Dermis lymphatic vessel endothelial cell (primary cell): ENCODE results near the gene CIAO2B. TPM values are rescaled to one million over a fixed set of nuclear protein-coding genes. Genes with fewer than 3 reads are reported as not detected.

Experiments used
- total RNA-seq: library from RNA; depleted of rRNA; stranded (reverse); fragments of >200 nt; gene quantifications from 2 replicates; pipeline ENCODE4 v1.2.1, GENCODE V29; 2014

The CIAO2B gene
- total RNA-seq = 126 and 151 TPM in 2 replicates

GRCh38 chr16:66934138-66934838, at the start of gene CIAO2B:
TSS of gene CIAO2B (minus strand) at chr16:66934402. CDS start at chr16:66934364, 38 bp downstream.

DNA sequence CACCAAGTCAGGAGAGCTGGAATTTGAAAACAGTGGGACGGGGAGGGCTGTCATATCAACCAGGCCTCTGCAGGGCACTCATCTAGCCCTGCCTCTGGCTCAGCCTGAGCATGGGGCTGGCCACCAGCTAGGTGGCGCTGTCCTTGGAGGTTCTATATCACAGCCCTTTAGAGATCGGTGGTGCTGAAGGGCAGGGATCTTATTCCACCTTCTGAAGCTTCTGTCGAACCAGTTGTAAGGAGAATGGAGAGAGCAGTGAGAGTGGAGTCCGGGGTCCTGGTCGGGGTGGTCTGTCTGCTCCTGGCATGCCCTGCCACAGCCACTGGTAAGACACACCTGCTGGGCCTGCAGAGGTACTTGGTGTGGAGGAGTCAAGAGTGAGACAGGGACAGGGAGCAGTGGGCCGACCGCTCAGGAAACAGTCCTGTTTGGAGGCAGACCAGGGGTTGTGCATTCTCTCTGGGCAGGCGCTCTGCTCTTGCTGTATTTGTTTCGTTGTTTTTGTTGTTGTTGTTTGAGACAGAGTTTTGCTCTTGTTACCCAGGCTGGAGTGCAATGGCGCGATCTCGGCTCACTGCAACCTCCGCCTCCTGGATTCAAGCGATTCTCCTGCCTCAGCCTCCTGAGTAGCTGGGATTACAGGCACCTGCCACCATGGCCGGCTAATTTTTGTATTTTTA, 27.0 kb upstream of the CIAO2B start, which contains the start of gene CES3:
CES3 (plus strand) TSS at position 202 of the 680 bp plus-strand sequence; CDS start at position 244, 42 bp downstream.

DNA sequence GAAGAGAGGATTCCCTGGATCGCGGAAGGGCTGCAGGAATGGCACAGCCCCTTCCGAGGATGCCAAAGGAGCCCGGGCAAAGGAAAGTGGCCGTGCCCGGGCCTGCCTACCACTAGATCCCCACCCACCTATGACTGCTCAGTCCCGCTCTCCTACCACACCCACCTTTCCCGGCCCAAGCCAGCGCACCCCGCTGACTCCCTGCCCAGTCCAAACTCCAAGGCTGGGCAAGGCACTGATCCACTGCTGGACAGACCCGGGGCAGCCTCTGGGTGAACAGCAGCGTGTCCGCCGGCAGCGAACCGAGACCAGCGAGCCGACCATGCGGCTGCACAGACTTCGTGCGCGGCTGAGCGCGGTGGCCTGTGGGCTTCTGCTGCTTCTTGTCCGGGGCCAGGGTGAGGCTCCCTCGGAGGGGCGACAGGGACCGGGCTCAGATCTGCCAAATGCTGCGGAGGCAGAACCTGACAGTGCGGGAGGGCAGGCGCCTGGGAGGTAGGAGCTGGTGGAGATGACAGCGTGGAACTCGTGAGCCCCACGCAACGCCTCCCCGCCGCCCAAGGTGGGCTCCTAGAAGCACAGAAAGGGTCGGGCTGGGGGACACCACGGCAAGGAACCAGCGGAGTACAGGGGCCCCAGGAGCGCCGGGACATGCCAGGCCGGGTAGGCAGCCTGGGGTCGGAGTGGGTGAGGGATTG, 1.3 kb upstream of the CIAO2B start, which contains the start of gene CES2:
CES2 (plus strand) TSS at position 203 of the 698 bp plus-strand sequence; CDS start at position 323, 120 bp downstream.

GRCh38 chr16:66925322-66925840, 8.8 kb downstream of the CIAO2B start, which contains the start of gene RRAD:
TSS of gene RRAD (minus strand) at chr16:66925535. CDS start at chr16:66925179, 356 bp downstream.

GRCh38 chr16:66918803-66919568, 15.2 kb downstream of the CIAO2B start, which contains the start of gene CDH16:
TSS of gene CDH16 (minus strand) at chr16:66918885. CDS start at chr16:66918065, 820 bp downstream.

Other genes starting within 250 kb of the CIAO2B start
- 9.8 and 10.0 TPM in 2 replicates for gene CMTM4, start 237.7 kb downstream of the CIAO2B start, total RNA-seq
- gene DYNC1LI2, start 182.8 kb downstream of the CIAO2B start, total RNA-seq = 118 and 132 TPM in 2 replicates
- gene TERB1, start 132.8 kb downstream of the CIAO2B start, total RNA-seq = under 0.01 and 0.09 TPM in 2 replicates
- gene NAE1, start 103.4 kb downstream of the CIAO2B start, total RNA-seq = 37.6 and 50.2 TPM in 2 replicates
- not detected in 2 replicates for gene CA7, start 90.0 kb downstream of the CIAO2B start, total RNA-seq
- gene PDP2, start 53.9 kb downstream of the CIAO2B start, total RNA-seq = 4.8 and 8.6 TPM in 2 replicates
- not detected in 2 replicates for gene CDH16, start 15.5 kb downstream of the CIAO2B start, total RNA-seq
- gene RRAD, start 8.9 kb downstream of the CIAO2B start, total RNA-seq = 0.22 and 0.43 TPM in 2 replicates
- 13.8 and 15.1 TPM in 2 replicates for gene CES2, start 1.1 kb upstream of the CIAO2B start, total RNA-seq
- gene CES3, start 26.9 kb upstream of the CIAO2B start, total RNA-seq = under 0.01 TPM in 1 of 2 replicates, not detected in the other
- 0.60 and 2.0 TPM in 2 replicates for gene CES4A, start 54.2 kb upstream of the CIAO2B start, total RNA-seq
- gene CBFB, start 94.7 kb upstream of the CIAO2B start, total RNA-seq = 47.6 and 71.9 TPM in 2 replicates
- 10.0 and 11.8 TPM in 2 replicates for gene PHAF1, start 175.5 kb upstream of the CIAO2B start, total RNA-seq
- 4.0 and 8.0 TPM in 2 replicates for gene B3GNT9, start 216.6 kb upstream of the CIAO2B start, total RNA-seq
- 14.0 and 20.4 TPM in 2 replicates for gene TRADD, start 225.5 kb upstream of the CIAO2B start, total RNA-seq
- gene FBXL8, start 225.6 kb upstream of the CIAO2B start, total RNA-seq = 5.6 and 6.1 TPM in 2 replicates
- 0.54 and 1.1 TPM in 2 replicates for gene HSF4, start 230.3 kb upstream of the CIAO2B start, total RNA-seq
- gene NOL3, start 236.1 kb upstream of the CIAO2B start, total RNA-seq = 4.0 and 4.9 TPM in 2 replicates
- gene MATCAP1, start 249.6 kb upstream of the CIAO2B start, total RNA-seq = 4.6 and 8.7 TPM in 2 replicates